SH-SY5Y (cell line): Measurements from ENCODE around the gene UTP14A.

ENCODE experiments used
- GATA2 ChIP-seq: IDR thresholded peaks from 2 replicates; pipeline ENCODE4 v1.6.1; 2011; ENCODE audit warnings: mild to moderate bottlenecking, low read depth, low read length
- GATA3 ChIP-seq: IDR thresholded peaks from 2 replicates; pipeline ENCODE4 v1.6.1; 2011; ENCODE audit warnings: low read depth, mild to moderate bottlenecking, low read length, moderate library complexity

DNA sequence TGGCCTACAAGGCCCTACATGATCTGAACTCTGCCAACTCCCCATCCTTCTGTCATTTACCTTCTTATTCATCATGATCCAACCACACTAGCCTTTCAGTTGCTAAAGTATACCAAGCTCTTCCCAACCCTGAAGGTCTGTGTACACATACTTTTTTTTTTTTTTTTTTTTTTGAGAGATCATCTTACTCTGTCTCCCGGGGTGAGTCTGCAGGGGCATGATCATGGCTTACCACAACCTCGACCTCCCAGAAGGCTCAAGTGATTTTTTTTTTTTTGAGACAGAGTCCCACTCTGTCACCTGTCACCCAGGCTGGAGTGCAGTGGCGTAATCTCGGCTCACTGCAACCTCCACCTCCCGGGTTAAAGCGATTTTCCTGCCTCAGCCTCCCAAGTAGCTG is 5.9 kb upstream of the UTP14A start:
- TF ChIP-seq GATA3 (no peak), GATA2 (no peak)
